SW480 (cell line): Measurements from ENCODE around the gene ZNF808.
"Not testable (repeated sequence)": the region's sequence is repeated elsewhere in the genome, so short reads cannot be mapped to it uniquely, and the experiment has no call there.

Experiments
- DNase-seq: peaks from one replicate; pipeline ENCODE4 v3.0.0-alpha.2; 2016; ENCODE audit warnings: low spot score

The ZNF808 gene

GRCh38 chr19:52593441-52593840 is 66.0 kb downstream of the ZNF808 start:
- not testable (repeated sequence) for DNase-seq

DNA sequence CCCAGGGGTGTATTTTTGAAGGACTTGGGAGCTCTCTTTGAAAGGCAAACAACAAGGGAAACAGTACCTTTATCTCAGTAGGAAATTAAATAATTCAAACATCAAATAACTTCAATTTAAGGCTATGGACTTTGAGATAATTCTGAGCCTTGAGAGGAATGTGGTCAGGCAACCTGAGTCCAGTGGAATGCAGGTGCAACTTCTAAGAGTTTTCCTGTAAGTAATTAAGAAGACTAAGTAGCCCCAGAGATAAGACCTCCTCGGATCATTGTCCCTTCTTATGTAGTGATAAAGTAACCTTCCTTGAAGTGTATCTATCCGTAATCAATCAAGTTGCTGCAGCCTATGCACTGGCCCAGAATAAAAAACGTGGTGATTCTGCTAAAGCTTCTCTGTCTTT is 71.8 kb downstream of the ZNF808 start:
- DNase-seq: no peak

DNA sequence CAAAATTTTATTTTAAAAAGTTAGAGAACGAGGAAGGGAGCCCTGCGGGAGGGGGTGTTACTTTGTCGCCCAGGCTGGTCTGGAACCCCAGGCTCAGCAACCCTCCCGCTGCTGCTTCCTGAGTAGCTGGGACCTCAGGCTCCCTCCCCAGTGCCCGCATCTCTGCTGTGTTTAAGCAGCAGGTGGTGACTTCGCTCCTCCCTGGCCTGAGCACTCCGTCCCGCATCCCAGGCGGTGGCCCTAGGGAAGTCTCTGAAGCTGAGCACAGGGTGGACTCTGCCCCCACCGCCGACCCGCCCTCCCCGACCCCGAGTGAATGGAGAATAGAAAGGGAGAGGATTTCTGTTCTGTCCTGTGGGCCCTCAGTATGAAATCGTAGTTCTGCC is 73.2 kb downstream of the ZNF808 start:
- DNase-seq: no peak

GRCh38 chr19:52601025-52601973 is 73.8 kb downstream of the ZNF808 start:
- DNase-seq: peak; percentile 88

GRCh38 chr19:52601974-52602366 is 74.5 kb downstream of the ZNF808 start:
- not testable (repeated sequence) for DNase-seq

DNA sequence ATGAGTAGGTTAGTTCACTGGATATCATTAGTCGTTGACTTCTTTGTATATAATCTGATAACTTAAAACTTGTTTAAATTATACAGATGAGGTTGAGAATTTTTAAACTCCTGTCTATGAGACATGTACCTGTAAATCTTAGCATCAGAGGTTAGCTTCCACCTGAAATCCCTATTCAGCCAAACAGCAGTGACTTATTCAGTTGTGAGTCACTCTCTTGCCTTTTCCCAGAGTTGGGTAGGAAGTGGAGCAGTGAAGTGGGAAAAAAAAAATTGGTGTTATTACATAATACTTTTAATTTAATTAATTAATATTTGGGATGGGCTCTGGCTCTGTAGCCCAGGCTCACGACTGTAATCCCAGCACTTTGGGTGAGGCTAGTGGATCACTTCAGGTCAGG is 75.5 kb downstream of the ZNF808 start:
- DNase-seq: no peak

DNA sequence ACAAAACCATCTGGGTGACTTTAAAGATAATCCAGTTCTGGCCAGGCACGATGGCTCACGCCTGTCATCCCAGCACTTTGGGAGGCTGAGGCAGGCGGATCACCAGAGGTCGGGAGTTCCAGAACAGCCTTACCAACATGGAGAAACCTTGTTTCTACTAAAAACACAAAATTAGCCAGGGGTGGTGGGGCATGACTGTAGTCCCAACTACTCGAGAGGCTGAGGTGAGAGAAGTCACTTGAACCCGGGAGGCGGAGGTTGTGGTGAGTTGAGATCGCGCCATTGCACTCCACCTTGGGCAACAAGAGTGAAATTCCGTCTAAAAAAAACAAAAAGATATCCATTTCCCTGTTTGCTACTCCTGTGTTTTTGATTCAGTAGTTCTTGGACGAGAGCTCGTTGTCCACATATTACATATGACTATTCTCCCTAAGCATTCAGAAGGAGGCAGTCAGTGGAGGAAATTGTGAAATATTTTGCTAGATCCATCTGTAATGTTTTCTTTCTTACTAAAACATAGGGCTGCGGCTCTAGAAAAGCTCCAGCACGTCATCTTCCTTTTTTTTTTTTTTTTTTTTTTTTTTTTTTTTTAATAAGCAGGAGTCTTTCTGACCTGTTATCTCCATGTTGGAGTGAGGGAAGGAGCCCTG is 76.2 kb downstream of the ZNF808 start:
- no peak for DNase-seq
